HuH-7 (cell line): ENCODE results near the gene ACSS3.

ENCODE experiments used
- DNase-seq: peaks from one replicate; pipeline ENCODE4 v3.0.0; 2011; ENCODE audit warnings: low spot score

ACSS3 gene

GRCh38 chr12:81224626-81225025, 146.7 kb downstream of the ACSS3 start:
- DNase-seq, result no peak

- no peak for DNase-seq
These were observed 151.9 kb downstream of the ACSS3 start for GRCh38 chr12:81229759-81230158.

GRCh38 chr12:81231574-81232368, 153.9 kb downstream of the ACSS3 start:
- no peak for DNase-seq

- no peak for DNase-seq
These were observed 167.6 kb downstream of the ACSS3 start for GRCh38 chr12:81245458-81245857.

- DNase-seq, result no peak
These were observed 168.2 kb downstream of the ACSS3 start for GRCh38 chr12:81245907-81246570.

- no peak for DNase-seq
These were observed 172.1 kb downstream of the ACSS3 start for GRCh38 chr12:81249976-81250375.

- no peak for DNase-seq
These were observed 174.3 kb downstream of the ACSS3 start for GRCh38 chr12:81252228-81252627.

- no peak for DNase-seq
These were observed 175.5 kb downstream of the ACSS3 start for GRCh38 chr12:81253360-81253759.

- DNase-seq, result no peak
These were observed 177.6 kb downstream of the ACSS3 start for GRCh38 chr12:81255456-81255855.

GRCh38 chr12:81255947-81256346, 178.1 kb downstream of the ACSS3 start:
- no peak for DNase-seq

- DNase-seq, result no peak
These were observed 180.2 kb downstream of the ACSS3 start for GRCh38 chr12:81257947-81258551.

GRCh38 chr12:81259360-81259759, 181.5 kb downstream of the ACSS3 start:
- DNase-seq, result no peak

- no peak for DNase-seq
These were observed 183.8 kb downstream of the ACSS3 start for GRCh38 chr12:81261508-81262207.

GRCh38 chr12:81263072-81263471, 185.2 kb downstream of the ACSS3 start:
- DNase-seq, result no peak

GRCh38 chr12:81270385-81270784, 192.5 kb downstream of the ACSS3 start:
- no peak for DNase-seq

GRCh38 chr12:81274637-81275529, 197.0 kb downstream of the ACSS3 start:
- no peak for DNase-seq

- DNase-seq, result no peak
These were observed 206.3 kb downstream of the ACSS3 start for GRCh38 chr12:81284137-81284536.

- no peak for DNase-seq
These were observed 210.8 kb downstream of the ACSS3 start for GRCh38 chr12:81288651-81289050.

- no peak for DNase-seq
These were observed 216.7 kb downstream of the ACSS3 start for GRCh38 chr12:81294325-81295190.

GRCh38 chr12:81295251-81295650, 217.4 kb downstream of the ACSS3 start:
- DNase-seq, result no peak
